Measurements from ENCODE around the gene NPIPA1. TPM values are rescaled to one million over a fixed set of nuclear protein-coding genes. Genes with fewer than 3 reads are reported as not detected.
A peak's percentile ranks its signal among the peaks of the same experiment; 100 is the strongest.
"Not testable (repeated sequence)": the region's sequence is repeated elsewhere in the genome, so short reads cannot be mapped to it uniquely, and the experiment has no call there.

Gene NPIPA1
- polyA plus RNA-seq (2012; ENCODE audit: insufficient read depth, insufficient read length, low read depth) = 190 TPM

DNA sequence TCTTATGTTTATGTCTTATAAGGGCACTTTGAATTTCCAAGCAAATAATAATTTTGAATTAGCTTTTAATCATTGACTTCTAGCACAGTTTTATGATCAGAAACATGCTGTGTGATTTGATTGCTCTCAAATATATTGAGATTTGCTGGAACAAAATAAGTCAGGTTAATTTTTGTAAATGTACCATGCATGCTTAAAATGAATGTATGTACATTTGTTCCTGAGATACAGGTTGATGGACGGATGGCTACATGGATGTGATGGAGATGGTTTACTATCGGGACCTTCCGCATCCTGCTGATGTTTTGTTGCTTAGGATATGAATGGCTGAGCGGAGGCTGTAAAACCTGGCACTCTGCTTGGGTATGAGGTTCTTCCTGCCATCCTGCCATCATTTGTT lies at the start of gene NPIPA1:
NPIPA1 (plus strand) TSS at position 301 of the 400 bp plus-strand sequence; CDS start at position 301, 0 bp downstream.
- H3K36me3 ChIP-seq = not testable (repeated sequence)

DNA sequence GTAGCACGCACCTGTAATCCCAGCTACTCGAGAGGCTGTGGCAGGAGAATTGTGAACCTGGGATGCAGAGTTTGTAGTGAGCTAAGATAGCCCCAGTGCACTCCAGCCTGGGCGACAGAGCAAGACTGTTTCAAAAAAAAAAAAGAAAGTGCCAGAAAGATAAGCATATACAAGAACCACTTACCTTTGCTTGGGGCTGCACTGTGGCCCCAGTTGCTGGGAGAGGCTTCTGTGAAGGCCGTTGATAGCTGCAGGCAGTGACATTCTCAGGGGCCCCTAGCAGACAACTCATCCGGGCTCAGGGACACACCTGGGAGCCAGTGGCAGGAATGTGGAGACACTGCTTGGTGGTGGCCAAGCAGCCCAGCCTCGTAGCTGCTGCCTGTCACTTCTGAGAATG lies 45.1 kb upstream of the NPIPA1 start:
- H3K36me3 ChIP-seq; DNase-seq; H3K27me3 ChIP-seq; H3K9me3 ChIP-seq; H3K4me1 ChIP-seq; H3K4me3 ChIP-seq (ENCODE audit: low read depth, low read length): not testable (repeated sequence)

More for the DNA sequence above, at the start of gene NPIPA1:
- H3K4me1 ChIP-seq; H3K27me3 ChIP-seq; DNase-seq; H3K4me3 ChIP-seq (ENCODE audit: low read depth, low read length); H3K9me3 ChIP-seq: not testable (repeated sequence)

DNA sequence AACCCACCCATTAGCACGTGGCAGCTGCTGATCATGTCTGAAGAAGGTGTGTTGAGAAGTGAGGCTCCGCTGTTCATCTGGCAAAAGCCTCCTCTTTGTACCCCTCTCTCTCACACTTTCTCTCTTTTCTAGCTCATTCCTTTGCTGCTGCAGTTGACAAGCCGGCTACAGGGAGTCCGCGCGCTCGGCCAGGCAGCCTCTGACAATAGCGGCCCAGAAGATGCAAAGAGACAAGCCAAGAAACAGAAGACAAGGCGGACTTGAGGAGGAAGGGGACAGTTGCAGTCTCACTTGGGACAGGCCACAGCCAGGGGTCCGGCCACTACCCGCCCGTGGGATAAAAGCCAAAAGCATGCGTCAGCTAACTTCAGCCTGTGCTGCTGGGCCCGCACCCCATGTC lies 41.9 kb upstream of the NPIPA1 start:
- H3K36me3 ChIP-seq, H3K27me3 ChIP-seq, H3K4me1 ChIP-seq: not testable (repeated sequence)

DNA sequence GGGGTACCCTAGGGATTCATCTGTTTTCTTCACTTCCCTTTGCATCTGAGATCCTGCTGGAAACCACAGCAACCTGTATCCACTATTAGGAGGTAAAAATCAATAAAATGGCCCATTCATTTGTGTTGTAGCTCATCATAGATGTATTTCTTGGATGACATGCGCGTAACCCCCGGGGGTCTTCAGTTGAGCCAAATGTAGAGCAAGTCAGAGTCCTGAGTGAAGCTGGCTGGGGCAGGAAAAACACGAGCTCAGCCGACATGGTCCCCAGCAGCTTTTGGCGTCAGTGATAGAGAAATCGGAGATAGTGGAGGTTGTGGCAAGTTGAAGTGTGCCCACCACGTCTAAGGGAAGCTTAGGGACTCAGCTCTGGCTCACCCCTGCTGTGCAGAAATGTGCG lies 41.2 kb upstream of the NPIPA1 start:
- not testable (repeated sequence) for H3K27me3 ChIP-seq; H3K9me3 ChIP-seq; DNase-seq; H3K36me3 ChIP-seq; H3K4me3 ChIP-seq (ENCODE audit: low read depth, low read length); H3K4me1 ChIP-seq

More for the DNA sequence above, 41.9 kb upstream of the NPIPA1 start:
- not testable (repeated sequence) for H3K9me3 ChIP-seq; DNase-seq; H3K4me3 ChIP-seq (ENCODE audit: low read depth, low read length)

DNA sequence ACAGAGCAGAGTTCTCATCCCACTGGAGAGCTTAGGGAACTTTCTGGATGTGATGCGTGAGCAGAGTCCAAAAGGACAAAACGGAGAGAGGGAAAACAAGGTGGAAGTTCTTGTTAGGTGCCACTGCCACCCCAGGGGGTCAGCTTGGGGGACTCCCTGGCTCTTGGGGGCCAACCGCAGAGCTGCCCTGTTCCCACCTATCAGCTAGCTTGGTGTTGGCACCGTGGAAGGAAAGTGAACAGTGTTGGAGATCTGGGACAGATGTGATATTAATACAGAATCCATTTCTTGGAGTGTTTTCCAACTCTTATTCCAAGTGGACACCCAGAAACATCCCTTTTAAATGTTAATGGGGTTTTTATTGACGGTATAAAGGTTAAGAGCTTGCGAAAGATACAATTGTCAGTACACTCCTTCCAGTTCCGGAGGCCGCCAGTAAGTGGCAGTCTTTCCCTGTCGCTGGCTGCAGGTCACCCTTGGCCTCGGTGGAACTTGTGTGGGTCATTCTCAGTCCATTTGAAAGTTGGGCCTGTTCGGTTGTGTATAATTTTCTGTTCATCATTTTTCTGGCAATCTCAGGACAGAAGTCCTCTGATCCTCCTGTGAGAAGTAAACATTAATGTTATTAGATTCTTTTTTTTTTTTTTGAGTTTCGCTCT lies 40.1 kb upstream of the NPIPA1 start:
- H3K27me3 ChIP-seq; DNase-seq; H3K9me3 ChIP-seq; H3K4me1 ChIP-seq; H3K36me3 ChIP-seq; H3K4me3 ChIP-seq (ENCODE audit: low read depth, low read length): not testable (repeated sequence)

DNA sequence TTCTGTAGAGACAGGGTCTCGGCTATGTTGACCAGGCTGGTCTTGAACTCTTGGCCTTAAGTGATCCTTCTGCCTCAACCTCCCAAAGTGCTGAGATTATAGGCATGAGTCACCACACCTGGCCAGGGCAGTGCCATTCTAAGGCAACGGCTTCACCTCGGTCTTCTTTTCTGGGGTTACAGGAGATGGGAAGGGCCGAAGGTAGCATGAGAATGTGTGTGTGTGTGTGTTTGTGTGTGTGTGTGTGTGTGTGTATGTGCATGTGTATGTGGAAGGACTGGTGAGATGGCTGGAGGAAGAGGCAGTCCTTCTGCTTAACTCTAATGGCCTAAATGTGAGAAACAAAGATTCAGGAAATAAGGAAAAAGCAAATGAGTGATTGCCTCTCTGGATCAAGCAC lies 39.1 kb upstream of the NPIPA1 start:
- not testable (repeated sequence) for H3K9me3 ChIP-seq; H3K36me3 ChIP-seq; H3K27me3 ChIP-seq; H3K4me3 ChIP-seq (ENCODE audit: low read depth, low read length); DNase-seq; H3K4me1 ChIP-seq

DNA sequence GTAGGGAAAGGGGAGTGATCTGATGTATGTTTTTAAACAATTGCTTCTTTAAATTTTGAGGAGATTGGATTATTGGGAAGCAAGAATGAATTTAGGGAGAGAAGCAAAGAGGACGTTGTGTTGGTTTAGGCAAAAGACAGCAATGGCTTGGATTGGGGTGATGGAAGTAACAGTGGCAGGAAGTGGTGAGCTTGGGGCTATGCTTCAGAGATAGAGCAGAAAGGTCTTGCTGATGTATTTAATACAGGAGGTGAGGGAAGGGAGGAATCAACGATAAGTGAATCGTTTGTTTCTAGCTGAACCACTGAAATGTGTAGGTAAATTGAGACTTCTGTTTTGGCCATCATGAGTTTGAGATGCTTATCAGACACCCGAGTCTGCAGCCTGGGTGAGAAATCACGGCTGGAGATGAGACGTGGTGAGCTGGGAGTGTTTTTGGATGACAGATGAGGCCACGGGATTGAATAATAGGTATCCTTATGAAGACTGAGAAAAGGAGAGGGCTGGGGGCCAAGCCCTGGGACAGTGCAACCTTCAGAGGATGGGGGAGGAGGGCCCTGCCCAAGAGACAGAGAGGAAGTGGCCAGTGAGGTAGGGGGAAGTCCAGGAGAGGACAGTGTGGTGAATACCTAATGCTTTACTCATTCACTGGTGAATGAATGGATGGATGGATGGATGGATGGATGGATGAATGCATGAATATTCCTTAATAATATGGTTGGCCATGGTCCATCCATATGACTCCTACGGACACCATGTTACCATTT lies 33.9 kb upstream of the NPIPA1 start:
- H3K36me3 ChIP-seq; H3K4me1 ChIP-seq; H3K4me3 ChIP-seq (ENCODE audit: low read depth, low read length); H3K27me3 ChIP-seq; H3K9me3 ChIP-seq; DNase-seq: not testable (repeated sequence)

DNA sequence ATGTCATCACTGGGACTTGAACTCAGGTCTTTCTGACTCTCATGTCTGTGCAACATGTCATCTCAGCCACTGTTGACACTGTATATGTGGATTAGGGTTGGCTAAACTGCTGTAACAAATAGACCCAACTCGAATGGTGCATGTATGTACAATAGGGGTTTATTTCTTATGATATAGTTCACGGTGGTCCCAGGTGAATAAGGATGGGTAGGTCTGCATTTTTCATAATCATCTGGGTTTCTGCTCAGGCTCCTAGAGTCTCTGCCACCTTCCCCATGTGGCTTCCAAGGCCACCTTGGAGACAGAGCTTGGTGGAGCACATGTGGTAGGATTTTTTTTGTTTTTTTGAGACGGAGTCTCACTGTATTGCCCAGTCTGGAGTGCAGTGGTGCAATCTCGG lies 27.5 kb upstream of the NPIPA1 start:
- not testable (repeated sequence) for H3K36me3 ChIP-seq, H3K27me3 ChIP-seq

DNA sequence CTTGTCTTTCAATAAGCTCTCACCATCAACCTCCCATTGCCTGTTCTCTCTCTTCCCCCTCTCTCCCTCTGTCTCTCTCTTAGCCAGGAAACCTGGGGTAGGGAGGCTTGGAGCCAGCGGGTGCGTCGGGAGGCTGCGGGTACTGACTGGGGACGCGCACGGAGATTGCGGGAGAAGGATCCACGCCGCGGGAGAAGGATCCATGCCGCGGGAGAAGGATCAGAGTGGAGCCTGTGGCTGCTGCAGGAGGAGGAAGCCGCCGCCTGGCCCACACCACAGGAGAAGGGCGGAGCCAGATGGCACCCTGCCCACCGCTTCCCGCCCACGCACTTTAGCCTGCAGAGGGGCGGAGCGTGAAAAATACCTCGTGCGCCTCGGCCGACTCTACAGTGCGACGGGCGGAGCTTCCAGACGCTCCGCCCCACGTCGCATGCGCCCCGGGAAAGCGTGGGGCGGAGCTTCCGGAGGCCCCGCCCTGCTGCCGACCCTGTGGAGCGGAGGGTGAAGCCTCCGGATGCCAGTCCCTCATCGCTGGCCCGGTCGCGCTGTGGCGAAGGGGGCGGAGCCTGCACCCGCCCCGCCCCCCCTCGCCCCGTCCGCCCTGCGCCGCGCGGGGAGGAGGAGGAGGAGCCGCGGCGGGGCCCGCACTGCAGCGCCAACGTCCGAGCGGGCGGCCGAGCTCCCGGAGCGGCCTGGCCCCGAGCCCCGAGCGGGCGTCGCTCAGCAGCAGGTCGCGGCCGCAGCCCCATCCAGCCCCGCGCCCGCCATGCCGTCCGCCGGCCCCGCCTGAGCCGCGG lies 26.2 kb upstream of the NPIPA1 start:
- H3K9me3 ChIP-seq; H3K27me3 ChIP-seq; DNase-seq; H3K36me3 ChIP-seq; H3K4me1 ChIP-seq; H3K4me3 ChIP-seq (ENCODE audit: low read depth, low read length): not testable (repeated sequence)

More for the DNA sequence above, 27.5 kb upstream of the NPIPA1 start:
- H3K9me3 ChIP-seq; DNase-seq; H3K4me3 ChIP-seq (ENCODE audit: low read depth, low read length); H3K4me1 ChIP-seq: not testable (repeated sequence)

DNA sequence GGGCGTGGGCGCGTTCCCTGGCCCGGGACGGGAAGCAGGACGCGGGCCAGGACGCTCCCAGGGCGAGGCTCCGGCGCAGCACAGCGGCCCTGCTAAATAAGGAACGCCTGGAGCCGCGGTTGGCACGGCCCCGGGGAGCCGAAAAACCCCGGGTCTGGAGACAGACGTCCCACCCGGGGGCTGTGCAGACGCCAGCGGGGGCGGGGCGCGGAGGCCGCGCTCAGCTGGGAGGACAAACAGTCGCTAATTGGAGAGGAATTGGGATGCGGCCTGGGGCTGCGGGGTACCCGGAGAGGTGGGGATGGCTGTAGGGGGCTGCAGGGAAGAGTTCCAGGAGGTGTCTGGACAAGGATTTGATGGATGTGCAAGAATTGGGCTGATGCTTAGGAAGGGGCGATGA lies 25.3 kb upstream of the NPIPA1 start:
- not testable (repeated sequence) for H3K4me1 ChIP-seq, H3K27me3 ChIP-seq, H3K36me3 ChIP-seq, H3K9me3 ChIP-seq
- peak; percentile 62 for DNase-seq
- H3K4me3 ChIP-seq (ENCODE audit: low read depth, low read length) = peak overlapping the region; percentile 46

DNA sequence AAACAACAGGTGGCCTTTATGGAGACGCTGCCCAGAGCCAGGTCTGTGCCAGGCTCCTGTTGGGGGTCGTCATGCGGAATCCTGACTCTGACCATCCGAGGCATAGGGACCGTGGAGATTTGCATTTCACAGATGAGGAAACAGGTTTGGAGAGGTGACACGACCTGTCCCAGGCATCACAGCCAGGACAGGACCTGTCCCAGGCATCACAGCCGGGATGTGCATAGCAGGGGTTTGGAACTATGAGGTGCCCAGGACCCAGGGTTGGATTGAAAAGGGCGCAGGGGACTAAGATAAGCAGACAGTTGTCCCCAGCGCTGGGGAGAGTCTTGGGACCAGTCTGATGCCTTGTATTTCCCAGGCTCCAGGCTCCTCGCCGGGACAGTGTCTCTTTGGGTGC lies 24.7 kb upstream of the NPIPA1 start:
- H3K9me3 ChIP-seq; H3K27me3 ChIP-seq; H3K4me3 ChIP-seq (ENCODE audit: low read depth, low read length); H3K36me3 ChIP-seq; H3K4me1 ChIP-seq; DNase-seq: not testable (repeated sequence)

DNA sequence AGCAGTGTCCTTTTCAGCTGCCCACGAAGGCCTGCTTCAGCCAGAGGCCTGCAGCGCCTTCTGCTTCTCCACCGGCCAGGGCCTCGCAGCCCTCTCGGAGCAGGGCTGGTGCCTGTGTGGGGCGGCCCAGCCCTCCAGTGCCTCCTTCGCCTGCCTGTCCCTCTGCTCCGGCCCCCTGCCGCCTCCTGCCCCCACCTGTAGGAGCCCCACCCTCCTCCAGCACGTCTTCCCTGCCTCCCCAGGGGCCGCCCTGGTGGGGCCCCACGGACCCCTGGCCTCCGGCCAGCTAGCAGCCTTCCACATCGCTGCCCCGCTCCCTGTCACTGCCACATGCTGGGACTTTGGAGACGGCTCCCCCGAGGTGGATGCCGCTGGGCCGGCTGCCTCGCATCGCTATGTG lies 18.7 kb upstream of the NPIPA1 start:
- not testable (repeated sequence) for H3K4me1 ChIP-seq; H3K9me3 ChIP-seq; H3K36me3 ChIP-seq; H3K27me3 ChIP-seq; H3K4me3 ChIP-seq (ENCODE audit: low read depth, low read length)
- DNase-seq = peak; percentile 9

DNA sequence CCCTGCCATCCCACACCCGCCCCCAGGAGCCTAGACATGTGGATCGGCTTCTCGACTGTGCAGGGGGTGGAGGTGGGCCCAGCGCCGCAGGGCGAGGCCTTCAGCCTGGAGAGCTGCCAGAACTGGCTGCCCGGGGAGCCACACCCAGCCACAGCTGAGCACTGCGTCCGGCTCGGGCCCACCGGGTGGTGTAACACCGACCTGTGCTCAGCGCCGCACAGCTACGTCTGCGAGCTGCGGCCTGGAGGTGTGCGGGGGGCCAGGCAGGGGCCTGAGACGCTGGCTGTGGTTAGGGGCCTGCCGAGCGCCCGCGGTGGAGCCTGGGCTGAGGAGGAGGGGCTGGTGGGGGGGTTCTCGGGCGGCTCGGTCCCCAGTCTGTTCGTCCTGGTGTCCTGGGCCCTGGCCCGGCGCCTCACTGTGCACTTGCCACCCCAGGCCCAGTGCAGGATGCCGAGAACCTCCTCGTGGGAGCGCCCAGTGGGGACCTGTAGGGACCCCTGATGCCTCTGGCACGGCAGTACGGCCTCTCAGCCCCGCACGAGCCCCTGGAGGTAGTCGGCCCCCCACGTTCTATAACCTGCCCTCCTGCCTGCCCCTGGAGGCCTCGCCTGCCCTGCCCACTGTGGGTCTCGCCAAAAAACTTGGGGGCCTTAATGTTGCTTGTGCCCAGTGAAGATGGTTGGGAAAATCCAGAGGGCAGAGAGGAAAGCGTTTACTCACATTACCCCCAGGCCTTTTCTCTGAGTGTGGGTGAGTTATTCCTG lies 17.2 kb upstream of the NPIPA1 start:
- DNase-seq = peak; percentile 13
- not testable (repeated sequence) for H3K4me3 ChIP-seq (ENCODE audit: low read depth, low read length); H3K27me3 ChIP-seq; H3K36me3 ChIP-seq; H3K9me3 ChIP-seq; H3K4me1 ChIP-seq

DNA sequence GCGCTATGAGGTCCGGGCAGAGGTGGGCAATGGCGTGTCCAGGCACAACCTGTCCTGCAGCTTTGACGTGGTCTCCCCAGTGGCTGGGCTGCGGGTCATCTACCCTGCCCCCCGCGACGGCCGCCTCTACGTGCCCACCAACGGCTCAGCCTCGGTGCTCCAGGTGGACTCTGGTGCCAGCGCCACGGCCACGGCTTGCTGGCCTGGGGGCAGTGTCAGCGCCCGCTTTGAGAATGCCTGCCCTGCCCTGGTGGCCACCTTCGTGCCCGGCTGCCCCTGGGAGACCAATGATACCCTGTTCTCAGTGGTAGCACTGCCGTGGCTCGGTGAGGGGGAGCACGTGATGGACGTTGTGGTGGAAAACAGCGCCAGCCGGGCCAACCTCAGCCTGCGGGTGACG lies 15.0 kb upstream of the NPIPA1 start:
- H3K9me3 ChIP-seq, H3K36me3 ChIP-seq, DNase-seq: not testable (repeated sequence)

DNA sequence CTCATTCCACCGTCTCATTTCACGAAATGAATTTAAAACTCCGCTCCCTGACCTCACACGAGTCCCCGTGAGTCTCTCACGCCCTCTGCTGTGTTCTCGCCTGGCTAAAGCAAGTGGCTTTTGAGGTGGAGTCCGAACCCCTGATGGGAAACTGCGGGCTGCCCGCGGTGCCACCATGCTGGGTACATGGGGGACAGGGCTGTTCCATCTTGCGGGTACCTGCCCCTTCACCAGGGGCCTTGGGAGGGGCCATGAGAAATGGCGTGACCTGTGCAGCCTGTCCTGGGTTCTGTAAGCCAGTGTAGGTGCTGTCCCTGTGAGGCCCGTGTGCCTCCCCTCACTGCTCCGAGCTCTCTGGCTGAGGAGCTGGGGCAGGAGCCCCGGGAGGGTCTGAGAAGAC lies 14.3 kb upstream of the NPIPA1 start:
- not testable (repeated sequence) for H3K36me3 ChIP-seq, H3K9me3 ChIP-seq
- DNase-seq = peak; percentile 3

More for the DNA sequence above, 15.0 kb upstream of the NPIPA1 start:
- H3K4me1 ChIP-seq; H3K27me3 ChIP-seq; H3K4me3 ChIP-seq (ENCODE audit: low read depth, low read length): not testable (repeated sequence)

More for the DNA sequence above, 14.3 kb upstream of the NPIPA1 start:
- not testable (repeated sequence) for H3K27me3 ChIP-seq; H3K4me1 ChIP-seq; H3K4me3 ChIP-seq (ENCODE audit: low read depth, low read length)

Data from BE2C (cell line).